ENCODE measurements around the gene ITM2C. TPM values are rescaled to one million over a fixed set of nuclear protein-coding genes. Genes with fewer than 3 reads are reported as not detected.

Gene ITM2C
- total and polyA plus RNA-seq, 9 of the 15 experiments (the other 6 are each of a cell fraction or from before 2014, with no cell fraction given) = 0.49 to 58.8 (median 21.5) TPM

DNA sequence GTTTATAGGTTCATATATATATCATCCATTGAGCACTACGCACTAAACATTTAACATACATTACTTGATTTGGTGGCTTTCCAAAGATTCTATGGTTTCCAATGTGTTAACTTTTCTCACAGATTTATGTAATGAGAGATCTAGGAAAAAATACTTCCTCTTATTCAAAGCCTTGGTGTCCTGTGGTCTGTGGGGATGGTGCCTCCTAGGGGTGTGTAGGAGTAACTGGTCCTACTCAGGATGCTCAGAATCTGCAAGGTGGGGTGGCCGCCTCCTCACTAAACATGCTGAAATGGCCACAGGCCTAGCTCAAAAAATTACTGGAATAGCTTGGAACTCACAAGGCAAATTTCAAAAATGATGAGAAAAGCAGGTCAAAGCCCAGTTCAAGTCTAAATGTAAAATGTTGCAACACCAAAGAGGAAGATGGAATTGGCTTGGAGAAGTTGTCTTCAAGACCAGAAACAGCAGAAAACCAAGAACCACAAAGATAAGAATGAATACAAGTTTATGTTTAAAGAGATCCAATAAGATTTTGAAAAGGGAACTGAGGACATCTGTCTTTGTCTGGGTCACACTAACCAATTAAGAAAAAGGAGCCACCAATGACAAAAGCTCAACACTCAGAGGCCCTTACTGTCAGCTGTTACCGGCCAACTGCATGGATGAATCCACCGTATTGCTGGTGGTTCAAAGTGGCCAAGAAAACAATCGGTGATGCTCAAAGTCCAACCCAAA lies 48.8 kb downstream of the ITM2C start (continued):
- TF ChIP-seq, protein P1, sequence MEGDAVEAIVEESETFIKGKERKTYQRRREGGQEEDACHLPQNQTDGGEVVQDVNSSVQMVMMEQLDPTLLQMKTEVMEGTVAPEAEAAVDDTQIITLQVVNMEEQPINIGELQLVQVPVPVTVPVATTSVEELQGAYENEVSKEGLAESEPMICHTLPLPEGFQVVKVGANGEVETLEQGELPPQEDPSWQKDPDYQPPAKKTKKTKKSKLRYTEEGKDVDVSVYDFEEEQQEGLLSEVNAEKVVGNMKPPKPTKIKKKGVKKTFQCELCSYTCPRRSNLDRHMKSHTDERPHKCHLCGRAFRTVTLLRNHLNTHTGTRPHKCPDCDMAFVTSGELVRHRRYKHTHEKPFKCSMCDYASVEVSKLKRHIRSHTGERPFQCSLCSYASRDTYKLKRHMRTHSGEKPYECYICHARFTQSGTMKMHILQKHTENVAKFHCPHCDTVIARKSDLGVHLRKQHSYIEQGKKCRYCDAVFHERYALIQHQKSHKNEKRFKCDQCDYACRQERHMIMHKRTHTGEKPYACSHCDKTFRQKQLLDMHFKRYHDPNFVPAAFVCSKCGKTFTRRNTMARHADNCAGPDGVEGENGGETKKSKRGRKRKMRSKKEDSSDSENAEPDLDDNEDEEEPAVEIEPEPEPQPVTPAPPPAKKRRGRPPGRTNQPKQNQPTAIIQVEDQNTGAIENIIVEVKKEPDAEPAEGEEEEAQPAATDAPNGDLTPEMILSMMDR (IDR thresholded peaks at IDR 0.05 in 2 of 3, conservative IDR thresholded peaks at IDR 0.05 in 1 of 3; ENCODE audit: insufficient read depth in 2 of 3, low read depth in 1 of 3, low read length in 3 of 3) = peak; percentile 64 to 71 (median 67); a peak in 5 of 6 replicates
- TF ChIP-seq, protein P2, sequence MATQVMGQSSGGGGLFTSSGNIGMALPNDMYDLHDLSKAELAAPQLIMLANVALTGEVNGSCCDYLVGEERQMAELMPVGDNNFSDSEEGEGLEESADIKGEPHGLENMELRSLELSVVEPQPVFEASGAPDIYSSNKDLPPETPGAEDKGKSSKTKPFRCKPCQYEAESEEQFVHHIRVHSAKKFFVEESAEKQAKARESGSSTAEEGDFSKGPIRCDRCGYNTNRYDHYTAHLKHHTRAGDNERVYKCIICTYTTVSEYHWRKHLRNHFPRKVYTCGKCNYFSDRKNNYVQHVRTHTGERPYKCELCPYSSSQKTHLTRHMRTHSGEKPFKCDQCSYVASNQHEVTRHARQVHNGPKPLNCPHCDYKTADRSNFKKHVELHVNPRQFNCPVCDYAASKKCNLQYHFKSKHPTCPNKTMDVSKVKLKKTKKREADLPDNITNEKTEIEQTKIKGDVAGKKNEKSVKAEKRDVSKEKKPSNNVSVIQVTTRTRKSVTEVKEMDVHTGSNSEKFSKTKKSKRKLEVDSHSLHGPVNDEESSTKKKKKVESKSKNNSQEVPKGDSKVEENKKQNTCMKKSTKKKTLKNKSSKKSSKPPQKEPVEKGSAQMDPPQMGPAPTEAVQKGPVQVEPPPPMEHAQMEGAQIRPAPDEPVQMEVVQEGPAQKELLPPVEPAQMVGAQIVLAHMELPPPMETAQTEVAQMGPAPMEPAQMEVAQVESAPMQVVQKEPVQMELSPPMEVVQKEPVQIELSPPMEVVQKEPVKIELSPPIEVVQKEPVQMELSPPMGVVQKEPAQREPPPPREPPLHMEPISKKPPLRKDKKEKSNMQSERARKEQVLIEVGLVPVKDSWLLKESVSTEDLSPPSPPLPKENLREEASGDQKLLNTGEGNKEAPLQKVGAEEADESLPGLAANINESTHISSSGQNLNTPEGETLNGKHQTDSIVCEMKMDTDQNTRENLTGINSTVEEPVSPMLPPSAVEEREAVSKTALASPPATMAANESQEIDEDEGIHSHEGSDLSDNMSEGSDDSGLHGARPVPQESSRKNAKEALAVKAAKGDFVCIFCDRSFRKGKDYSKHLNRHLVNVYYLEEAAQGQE (IDR thresholded peaks at IDR 0.05; ENCODE audit: borderline replicate concordance) = peak; percentile 59
- TF ChIP-seq, protein P2 (CRISPR knock-in tag; IDR thresholded peaks at IDR 0.05; ENCODE audit: low read depth) = no peak
- TF ChIP-seq PCBP1 (IDR thresholded peaks at IDR 0.05; ENCODE audit: low read depth, low read length, poor library complexity, severe bottlenecking) (no peak), RNF2 (IDR thresholded peaks at IDR 0.05) (no peak), ZBTB17 (CRISPR knock-in tag; IDR thresholded peaks at IDR 0.05) (no peak), CBX2 (IDR thresholded peaks at IDR 0.05; ENCODE audit: insufficient read depth, low read length, poor library complexity, severe bottlenecking) (no peak), CBX3 (IDR thresholded peaks at IDR 0.05; ENCODE audit: borderline replicate concordance in 1 of 2, low read length in 2 of 2) (no peak), ZFP30 (CRISPR knock-in tag; IDR thresholded peaks at IDR 0.05; ENCODE audit: borderline replicate concordance) (no peak), DNMT1 (IDR thresholded peaks at IDR 0.05) (no peak)
